ENCODE data around the gene PIK3CA. TPM values are rescaled to one million over a fixed set of nuclear protein-coding genes. Genes with fewer than 3 reads are reported as not detected.
"Not testable (repeated sequence)": the region's sequence is repeated elsewhere in the genome, so short reads cannot be mapped to it uniquely, and the experiment has no call there.

The PIK3CA gene
- total RNA-seq, 1 donor from 2014 or later = 9.0 TPM

DNA sequence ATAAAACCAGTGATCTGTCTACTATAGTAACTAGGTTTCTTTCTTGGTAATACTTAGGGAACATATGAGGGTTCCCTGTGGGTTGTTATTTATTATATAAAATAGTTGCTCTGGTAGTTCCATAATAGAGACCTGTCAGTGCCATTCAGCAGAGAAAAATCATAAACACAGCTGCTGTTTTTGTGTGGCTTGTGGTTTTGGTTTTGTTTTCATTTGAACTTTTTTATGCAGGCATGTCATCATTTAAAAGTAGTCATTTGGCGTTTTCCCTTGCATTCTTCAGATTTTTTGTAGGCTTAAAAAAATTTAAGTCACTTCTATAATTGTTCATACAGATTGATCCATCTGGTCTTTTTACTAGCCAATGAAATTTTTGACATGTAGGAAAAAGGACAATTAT is 47.9 kb downstream of the PIK3CA start:
- ATAC-seq (no peak), DNase-seq (ENCODE audit: low spot score) (no peak)

- DNase-seq (ENCODE audit: low spot score) = no peak
- ATAC-seq = no peak
Measured at GRCh38 chr3:179196700-179197099, 48.5 kb downstream of the PIK3CA start.

DNA sequence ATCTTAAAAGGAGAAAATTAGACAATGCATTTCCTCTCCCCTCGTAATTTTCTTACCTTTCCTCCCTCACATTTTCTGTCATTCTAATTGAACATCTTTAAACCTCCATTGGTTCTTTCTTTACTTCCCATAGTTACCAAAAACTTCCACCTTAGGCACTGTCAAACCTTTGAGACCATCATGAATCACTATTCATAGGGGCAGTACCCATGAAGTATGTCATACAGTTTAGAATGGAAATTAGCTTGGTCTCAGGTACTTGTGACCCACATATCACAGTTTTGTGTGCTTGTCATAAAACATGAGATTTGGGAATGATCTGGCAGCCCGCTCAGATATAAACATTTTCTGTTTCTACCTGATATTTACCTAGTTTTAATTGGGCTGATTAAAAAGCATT is 52.6 kb downstream of the PIK3CA start:
- no peak for DNase-seq (ENCODE audit: low spot score)
- no peak for ATAC-seq

GRCh38 chr3:179215550-179215949 is 67.4 kb downstream of the PIK3CA start:
- not testable (repeated sequence) for ATAC-seq

GRCh38 chr3:179218213-179218612 is 70.1 kb downstream of the PIK3CA start:
- DNase-seq (ENCODE audit: low spot score); ATAC-seq: not testable (repeated sequence)

More at GRCh38 chr3:179215550-179215949, 67.4 kb downstream of the PIK3CA start:
- not testable (repeated sequence) for DNase-seq (ENCODE audit: low spot score)

DNA sequence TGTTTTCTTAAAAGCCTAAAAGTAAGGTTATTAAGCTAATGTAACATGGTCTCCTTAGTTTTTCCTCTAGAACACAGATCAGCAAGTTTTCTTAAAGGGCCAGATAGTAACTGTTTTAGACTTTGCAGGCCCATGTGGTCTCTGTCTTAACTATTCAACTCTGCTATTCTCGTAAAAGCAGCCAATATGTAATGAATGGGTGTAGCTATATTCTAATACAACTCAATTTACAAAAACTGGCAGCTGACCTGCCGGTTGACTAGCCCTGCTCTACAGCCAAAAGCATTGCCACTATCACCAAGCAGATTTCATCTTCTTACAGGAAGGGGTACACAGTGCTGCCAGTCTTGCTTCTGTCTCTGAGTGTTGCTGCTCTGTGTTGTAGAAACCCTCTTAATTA is 75.4 kb downstream of the PIK3CA start:
- no peak for DNase-seq (ENCODE audit: low spot score)
- no peak for ATAC-seq

GRCh38 chr3:179224584-179224983 is 76.4 kb downstream of the PIK3CA start:
- no peak for DNase-seq (ENCODE audit: low spot score)
- no peak for ATAC-seq

GRCh38 chr3:179227349-179227748 is 79.2 kb downstream of the PIK3CA start:
- ATAC-seq (no peak), DNase-seq (ENCODE audit: low spot score) (no peak)

DNA sequence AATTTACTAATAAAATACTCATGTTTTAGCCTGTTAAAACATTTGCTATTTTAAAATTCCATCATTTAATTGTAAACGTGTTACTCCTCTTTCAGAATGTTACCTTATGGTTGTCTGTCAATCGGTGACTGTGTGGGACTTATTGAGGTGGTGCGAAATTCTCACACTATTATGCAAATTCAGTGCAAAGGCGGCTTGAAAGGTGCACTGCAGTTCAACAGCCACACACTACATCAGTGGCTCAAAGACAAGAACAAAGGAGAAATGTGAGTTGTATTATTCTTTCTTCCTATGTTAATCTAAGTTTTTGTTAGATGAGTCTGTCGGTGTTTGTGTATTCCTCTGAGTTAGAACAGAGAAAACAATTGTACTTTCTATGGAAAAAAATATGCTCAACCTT is 81.0 kb downstream of the PIK3CA start:
- ATAC-seq = no peak
- DNase-seq (ENCODE audit: low spot score) = no peak

- ATAC-seq = no peak
- DNase-seq (ENCODE audit: low spot score) = no peak
Measured at GRCh38 chr3:179233043-179233442, 84.9 kb downstream of the PIK3CA start.

DNA sequence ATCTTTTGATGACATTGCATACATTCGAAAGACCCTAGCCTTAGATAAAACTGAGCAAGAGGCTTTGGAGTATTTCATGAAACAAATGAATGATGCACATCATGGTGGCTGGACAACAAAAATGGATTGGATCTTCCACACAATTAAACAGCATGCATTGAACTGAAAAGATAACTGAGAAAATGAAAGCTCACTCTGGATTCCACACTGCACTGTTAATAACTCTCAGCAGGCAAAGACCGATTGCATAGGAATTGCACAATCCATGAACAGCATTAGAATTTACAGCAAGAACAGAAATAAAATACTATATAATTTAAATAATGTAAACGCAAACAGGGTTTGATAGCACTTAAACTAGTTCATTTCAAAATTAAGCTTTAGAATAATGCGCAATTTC is 86.0 kb downstream of the PIK3CA start:
- ATAC-seq = no peak
- DNase-seq (ENCODE audit: low spot score) = no peak

GRCh38 chr3:179236669-179237301 is 88.6 kb downstream of the PIK3CA start:
- ATAC-seq (no peak), DNase-seq (ENCODE audit: low spot score) (no peak)

DNA sequence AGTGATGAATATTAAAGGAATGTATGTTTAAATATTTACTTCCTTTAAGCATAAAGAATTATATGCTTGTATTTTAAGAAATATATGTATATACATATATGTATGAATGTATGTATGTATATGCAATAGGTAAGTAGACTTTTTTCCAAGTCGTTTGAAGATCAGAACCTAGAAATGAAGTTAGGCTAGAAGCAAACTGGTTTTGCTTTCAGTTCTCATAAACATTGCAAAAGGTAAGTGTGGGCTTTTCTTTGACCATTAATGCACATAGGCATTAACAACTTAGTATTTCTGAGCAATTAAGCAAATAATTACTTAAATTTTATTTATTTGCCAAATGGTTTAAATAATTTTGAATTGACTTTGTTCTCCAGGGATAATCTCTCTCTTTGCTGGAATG is 92.1 kb downstream of the PIK3CA start:
- not testable (repeated sequence) for DNase-seq (ENCODE audit: low spot score); ATAC-seq

GRCh38 chr3:179242859-179243258 is 94.7 kb downstream of the PIK3CA start:
- ATAC-seq = peak; percentile 45

DNA sequence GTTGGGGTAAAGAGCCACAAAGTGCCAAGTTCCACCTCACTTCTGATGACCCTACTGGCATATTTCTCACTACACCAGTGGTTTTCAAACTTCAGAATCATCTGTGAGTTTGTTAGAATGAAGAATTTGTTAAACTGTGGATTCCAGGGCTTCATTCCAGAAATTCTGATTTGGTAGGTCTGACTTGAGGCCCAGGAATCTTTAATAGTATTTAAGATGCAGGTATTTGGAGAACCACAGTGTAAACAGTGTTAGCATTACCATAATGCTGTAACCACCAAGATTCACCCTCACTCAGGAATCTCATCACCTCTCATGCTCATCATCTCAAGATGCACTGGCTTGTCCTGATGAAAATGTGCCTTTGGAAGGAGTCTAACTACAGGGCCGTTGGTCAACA is 96.7 kb downstream of the PIK3CA start:
- ATAC-seq = no peak
- no peak for DNase-seq (ENCODE audit: low spot score)

More at GRCh38 chr3:179242859-179243258, 94.7 kb downstream of the PIK3CA start:
- DNase-seq (ENCODE audit: low spot score) = not testable (repeated sequence)

- no peak for ATAC-seq
- no peak for DNase-seq (ENCODE audit: low spot score)
Measured at GRCh38 chr3:179247289-179248015, 99.3 kb downstream of the PIK3CA start.

GRCh38 chr3:179250803-179251476 is 102.8 kb downstream of the PIK3CA start, which contains the start of gene KCNMB3:
TSS of gene KCNMB3 (minus strand) at chr3:179251114. CDS start at chr3:179250990, 124 bp downstream.
- DNase-seq (ENCODE audit: low spot score) (no peak), ATAC-seq (peak; percentile 83)

DNA sequence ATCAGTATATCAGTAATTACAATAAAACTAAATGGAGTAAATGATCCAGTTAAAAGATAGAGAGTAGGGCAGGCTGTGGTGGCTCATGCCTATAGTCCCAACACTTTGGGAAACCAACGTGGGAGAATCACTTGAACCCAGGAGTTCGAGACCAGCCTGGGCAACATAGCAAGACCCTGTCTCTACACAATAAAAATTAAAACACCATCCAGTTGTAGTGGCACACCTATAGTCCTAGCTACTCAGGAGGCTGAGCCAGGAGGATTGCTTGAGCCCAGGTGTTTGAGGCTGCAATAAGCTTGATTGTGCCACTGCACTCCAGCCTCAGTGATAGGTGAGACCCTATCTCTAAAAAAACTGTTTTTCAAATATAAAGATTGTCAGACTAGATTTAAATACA is 108.7 kb downstream of the PIK3CA start:
- no peak for ATAC-seq

GRCh38 chr3:179257742-179258141 is 109.6 kb downstream of the PIK3CA start:
- ATAC-seq; DNase-seq (ENCODE audit: low spot score): not testable (repeated sequence)

More for the DNA sequence above, 108.7 kb downstream of the PIK3CA start:
- no peak for DNase-seq (ENCODE audit: low spot score)

GRCh38 chr3:179258820-179259219 is 110.7 kb downstream of the PIK3CA start:
- DNase-seq (ENCODE audit: low spot score) (no peak), ATAC-seq (no peak)

DNA sequence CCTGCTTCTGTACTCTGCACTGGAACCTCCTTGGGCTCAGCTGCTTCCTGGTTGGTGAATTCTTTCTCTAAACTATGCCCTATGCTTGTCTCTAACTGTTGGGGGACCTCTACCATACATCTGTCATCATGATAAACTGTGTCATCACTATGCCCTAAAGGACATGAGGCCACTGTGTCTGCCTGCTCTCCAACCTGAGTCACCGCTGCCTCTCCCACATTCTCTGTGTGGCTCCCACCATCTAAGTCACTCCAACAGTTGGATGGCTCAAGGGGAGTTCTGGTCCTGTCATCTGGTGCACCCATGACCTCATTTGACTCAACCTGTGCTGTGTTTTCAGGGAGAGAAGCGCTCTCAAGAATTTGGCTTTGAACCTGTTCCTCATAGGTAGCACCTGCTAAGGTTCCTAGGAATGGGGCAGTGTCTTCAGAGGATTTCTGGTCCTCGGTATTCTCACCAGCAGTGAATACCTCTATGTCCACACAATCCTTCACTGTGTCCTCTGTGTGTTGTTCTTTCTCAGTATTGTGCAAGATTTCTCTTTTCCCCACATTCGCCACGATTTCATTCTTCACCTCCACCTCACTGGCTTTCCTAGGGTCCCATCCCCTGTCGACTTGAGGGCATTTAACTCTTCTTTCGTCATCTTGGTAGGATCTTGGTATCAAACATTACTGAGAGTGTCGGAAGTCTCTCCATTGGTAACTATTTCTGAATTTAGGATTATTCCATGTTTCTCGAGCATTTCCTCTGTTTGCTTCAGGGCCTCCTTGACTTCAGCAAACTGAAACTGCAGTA is 112.0 kb downstream of the PIK3CA start:
- ATAC-seq = not testable (repeated sequence)

More for the DNA sequence above, 112.0 kb downstream of the PIK3CA start:
- not testable (repeated sequence) for DNase-seq (ENCODE audit: low spot score)

All from left lobe of liver (tissue), 2 donors.